GM18498 (cell line): ENCODE results near the gene MCRS1.
"Not testable (repeated sequence)": the region's sequence is repeated elsewhere in the genome, so short reads cannot be mapped to it uniquely, and the experiment has no call there.

ENCODE experiments used
- ATAC-seq: cut with Tn5 transposase; IDR thresholded peaks from one replicate; pipeline ENCODE4 v1.9.1; 2021; ENCODE audit warnings: mild to moderate bottlenecking, moderate library complexity; ENCODE audit not compliant: unreplicated experiment

Gene MCRS1

GRCh38 chr12:49541911-49542505 is 25.9 kb downstream of the MCRS1 start:
- ATAC-seq: no peak

- ATAC-seq: no peak
Observed at GRCh38 chr12:49541140-49541861, 26.6 kb downstream of the MCRS1 start.

DNA sequence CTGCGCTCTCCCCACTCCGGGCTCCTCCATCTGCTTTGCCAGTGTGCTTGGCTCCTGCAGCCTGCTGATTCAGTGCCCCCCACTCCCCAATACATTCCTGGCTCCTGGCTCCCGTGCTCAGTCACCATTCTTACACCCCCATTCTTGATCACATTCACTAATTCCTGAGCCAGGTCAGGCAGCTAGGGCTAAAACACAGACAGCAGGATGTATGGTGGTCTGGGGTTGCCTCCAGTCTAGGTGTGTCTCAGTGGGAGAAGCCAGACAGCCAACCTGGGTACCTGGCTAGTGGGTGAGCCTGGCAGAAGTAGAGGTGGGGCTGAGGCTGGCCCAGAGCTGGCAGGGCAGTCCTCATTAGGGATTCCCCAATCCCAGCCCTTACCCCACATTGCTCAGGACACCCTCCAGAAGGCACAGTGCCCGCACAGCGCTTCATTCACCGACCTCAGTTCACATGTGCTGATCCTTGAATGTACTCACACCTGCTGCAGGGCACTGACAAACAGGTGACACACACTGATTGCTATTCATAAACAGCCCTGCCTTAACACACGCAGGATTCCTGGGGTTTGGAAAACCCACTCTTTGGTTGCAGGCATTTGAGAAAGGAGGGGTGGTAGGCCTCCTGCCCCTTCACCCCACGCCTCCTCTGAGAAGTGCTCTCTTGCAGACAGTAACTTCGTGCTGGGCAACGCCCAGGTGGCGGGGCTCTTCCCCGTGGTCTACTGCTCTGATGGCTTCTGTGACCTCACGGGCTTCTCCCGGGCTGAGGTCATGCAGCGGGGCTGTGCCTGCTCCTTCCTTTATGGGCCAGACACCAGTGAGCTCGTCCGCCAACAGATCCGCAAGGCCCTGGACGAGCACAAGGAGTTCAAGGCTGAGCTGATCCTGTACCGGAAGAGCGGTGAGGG is 27.5 kb downstream of the MCRS1 start:
- no peak for ATAC-seq

GRCh38 chr12:49539406-49540228 is 28.3 kb downstream of the MCRS1 start:
- no peak for ATAC-seq

DNA sequence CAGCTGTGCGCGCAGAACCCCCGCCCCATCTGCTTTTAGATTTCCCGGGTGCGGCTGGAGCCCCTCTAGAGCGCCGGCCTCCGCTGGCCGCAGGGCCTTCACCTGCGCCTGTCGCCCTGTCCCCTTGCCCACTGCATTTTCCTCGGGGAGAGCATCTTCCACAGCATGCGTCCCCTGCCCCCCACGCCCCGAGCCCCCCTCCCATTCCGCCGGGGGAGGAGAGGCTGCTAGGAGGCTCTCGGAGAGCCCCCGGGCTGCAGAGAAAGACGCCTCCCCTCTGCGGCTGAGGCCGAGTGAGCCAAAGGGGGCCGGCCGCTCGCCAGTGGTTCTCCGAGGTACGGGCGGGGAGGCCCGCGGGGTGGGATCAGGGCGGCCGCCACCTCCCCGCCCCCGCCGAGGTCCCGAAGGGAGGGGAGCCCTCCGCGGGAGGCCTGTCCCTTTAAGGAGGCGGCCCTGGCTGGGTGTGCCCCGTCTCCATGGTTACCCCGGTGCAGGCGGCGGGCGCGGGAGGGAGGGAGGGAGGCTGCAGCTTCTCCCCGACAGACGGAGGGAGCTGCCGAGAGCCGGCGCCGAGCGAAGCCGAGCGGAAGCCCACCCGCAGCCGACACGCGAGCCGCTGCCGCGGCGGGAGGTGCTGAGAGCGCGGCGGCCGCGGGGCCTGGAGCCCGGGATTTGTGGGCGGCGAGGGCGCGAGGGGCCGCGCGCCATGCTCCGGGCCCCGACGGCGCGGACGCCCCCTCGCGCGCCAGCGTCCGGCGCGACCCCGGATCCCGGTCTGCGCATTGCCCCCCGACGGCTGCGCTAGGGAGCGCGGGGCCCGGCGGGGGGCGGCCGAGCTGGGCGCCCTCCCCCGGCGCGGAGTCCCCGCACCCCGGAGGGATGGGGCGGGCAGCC is 29.2 kb downstream of the MCRS1 start, which contains the start of gene KCNH3:
Gene KCNH3 (plus strand): TSS at position 521 of the 894 bp plus-strand sequence. CDS start 387 bp downstream, outside the sequence.
- ATAC-seq: peak; percentile 71

- no peak for ATAC-seq
Observed at GRCh38 chr12:49537752-49538509, 30.0 kb downstream of the MCRS1 start.

- no peak for ATAC-seq
Observed at GRCh38 chr12:49537231-49537751, 30.7 kb downstream of the MCRS1 start.

DNA sequence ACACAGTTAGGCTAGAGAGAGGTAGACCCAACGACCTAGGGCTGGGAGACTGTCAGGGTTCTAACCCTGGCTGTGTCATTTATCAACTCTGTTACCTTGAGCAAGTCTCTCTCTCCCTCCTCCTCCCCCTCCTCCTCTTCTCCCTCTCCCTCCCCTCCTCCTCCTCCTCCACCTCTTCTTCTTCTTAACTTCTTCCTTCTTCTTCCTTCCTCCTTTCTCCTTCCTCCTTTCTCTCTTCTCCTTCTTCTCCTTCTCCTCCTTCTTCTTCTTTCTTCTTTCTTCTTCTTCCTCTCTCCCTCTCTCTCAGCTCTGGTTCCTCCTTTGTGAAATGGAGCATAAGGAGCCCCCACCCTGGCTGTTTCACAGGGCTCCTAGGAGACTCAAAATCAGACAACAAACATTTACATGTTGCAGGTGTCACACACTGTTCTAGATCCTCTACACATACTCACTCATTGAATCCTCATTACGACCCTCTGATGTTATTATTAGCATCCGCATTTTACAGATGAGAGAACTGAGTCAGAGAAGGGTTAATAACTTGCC is 31.3 kb downstream of the MCRS1 start:
- ATAC-seq: no peak

- ATAC-seq: no peak
Observed at GRCh38 chr12:49535921-49536525, 31.9 kb downstream of the MCRS1 start.

DNA sequence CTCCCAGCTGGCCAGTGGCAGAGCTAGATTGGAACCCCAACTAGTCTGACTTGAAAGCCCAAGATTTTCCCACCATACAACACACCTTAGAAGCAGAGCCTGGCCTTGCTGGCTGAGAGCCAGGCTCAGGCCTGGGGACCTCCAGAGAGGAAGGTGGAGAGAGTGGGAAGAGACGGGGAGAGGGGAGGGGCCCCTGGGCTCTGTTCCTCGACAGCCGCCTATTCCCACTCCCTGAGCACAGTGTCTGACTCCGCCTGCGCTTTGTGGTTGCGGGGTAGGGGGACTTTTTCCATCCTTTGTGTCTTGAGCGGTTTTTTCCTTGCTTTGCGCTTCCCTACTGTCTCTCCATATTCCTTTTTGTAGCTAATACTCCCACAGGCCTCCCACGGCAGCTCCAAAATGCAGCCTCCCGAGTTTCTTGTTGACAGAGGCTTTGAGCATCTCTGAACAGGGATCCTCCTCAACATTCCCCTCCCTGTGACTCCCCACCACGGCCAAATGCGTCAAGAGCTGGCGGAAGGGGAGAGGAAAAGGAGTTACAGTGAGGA is 33.1 kb downstream of the MCRS1 start:
- no peak for ATAC-seq

DNA sequence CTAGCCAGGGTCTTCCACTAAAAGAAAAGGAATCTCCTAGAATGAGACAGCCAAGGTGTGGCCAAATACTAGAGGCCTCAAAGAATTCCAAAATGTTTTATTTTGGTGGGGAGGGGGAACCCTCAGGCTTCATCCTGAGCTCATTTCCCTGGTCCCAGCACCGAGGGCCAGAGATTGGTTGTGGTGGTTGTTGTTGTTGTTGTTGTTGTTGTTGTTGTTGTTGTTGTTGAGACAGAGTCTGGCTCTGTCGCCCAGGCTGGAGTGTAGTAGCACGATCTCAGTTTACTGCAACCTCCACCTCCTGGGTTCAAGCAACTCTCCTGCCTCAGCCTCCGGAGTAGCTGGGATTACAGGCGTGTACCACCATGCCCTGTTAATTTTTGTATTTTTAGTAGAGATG is 33.8 kb downstream of the MCRS1 start:
- not testable (repeated sequence) for ATAC-seq

GRCh38 chr12:49533331-49533730 is 34.6 kb downstream of the MCRS1 start:
- ATAC-seq: no peak

- ATAC-seq: no peak
Observed at GRCh38 chr12:49531745-49532144, 36.2 kb downstream of the MCRS1 start.

GRCh38 chr12:49529414-49529813 is 38.5 kb downstream of the MCRS1 start:
- ATAC-seq: no peak

DNA sequence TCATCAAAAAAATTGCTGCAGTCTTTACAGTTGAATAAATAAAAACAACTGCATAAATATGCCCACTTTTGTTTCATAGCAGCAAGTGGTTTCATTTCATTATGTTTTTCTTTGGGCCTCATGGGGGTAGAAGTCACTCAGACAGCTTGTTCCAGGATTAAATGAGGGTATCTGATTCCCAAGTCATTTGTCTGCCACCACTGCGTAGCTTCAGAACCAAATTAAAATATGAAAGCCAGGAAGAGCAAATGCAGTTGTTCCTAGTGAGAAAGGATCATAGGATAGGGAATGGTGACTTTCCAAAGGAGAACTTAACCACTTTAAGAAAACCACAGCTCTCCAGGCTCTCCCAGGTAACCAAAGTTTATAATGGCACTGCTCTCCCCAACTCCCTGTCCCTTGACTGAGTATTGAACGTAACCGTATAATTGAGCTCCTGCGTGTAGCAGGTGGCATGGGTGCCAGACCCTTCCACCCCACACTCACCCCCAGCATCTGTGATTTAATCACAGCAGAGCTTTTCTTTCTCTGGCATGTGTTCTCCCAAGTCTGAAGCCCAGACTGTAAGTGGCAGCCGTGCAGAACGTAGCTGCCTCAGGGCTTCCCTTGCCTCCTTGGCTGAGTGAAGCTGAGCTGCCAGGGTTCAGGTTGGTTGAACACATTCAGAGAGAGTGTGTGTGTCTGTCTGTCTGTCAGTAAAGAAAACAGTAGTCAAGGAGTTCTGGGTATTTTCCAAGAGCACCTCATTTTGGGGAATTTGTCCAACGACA is 40.4 kb downstream of the MCRS1 start:
- ATAC-seq: no peak

DNA sequence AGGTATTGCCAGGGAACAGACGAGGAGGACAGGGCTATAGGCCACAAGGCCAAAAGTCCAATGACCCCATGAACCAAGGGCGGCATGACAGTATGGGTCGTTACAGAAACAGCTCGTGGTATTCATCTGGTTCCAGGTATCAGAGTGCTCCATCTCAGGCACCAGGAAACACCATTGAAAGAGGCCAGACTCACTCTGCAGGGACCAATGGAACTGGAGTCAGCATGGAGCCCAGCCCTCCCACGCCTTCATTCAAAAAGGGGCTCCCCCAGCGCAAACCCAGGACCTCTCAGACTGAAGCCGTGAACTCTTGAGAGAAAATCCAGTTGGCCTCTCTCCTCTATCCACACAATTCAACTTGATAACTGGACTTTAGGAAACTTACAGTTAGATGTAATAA is 42.0 kb downstream of the MCRS1 start:
- ATAC-seq: no peak
